Heart right ventricle (tissue), 16 donors: ENCODE measurements around the gene RHCG. TPM values are rescaled to one million over a fixed set of nuclear protein-coding genes. Genes with fewer than 3 reads are reported as not detected.

Experiments
- ATAC-seq, 8 donors: fragments of 200-7000 bp; cut with Tn5 transposase; one replicate each; pipeline ENCODE4 v1.9.1; 2020; ENCODE audit warnings: mild to moderate bottlenecking in 8 of 8, moderate library complexity in 8 of 8, moderate number of reproducible peaks in 1 of 8
- DNase-seq, 2 donors: peaks; one replicate each; pipeline ENCODE4 v3.0.0-alpha.2; 2020
- H3K27ac ChIP-seq, 10 donors: fragments of 200-600 bp; sonication (generic) in 2 of 10; one replicate each; pipeline versions ENCODE4 v1.5.0 to v1.8.0; 2020 to 2022; ENCODE audit warnings: mild to moderate bottlenecking in 3 of 10
- H3K27me3 ChIP-seq, 7 donors: fragments of 200-600 bp; one replicate each; pipeline ENCODE4 v1.8.0; 2021 to 2022; ENCODE audit warnings: mild to moderate bottlenecking in 2 of 7
- H3K36me3 ChIP-seq, 9 donors: fragments of 200-600 bp; sonication (generic) in 1 of 9; one replicate each; pipeline versions ENCODE4 v1.5.0 to v1.8.0; 2020 to 2022; ENCODE audit warnings: mild to moderate bottlenecking in 2 of 9
- H3K4me1 ChIP-seq, 9 donors: fragments of 200-600 bp; sonication (generic) in 1 of 9; one replicate each; pipeline versions ENCODE4 v1.5.0 to v1.8.0; 2020 to 2022; ENCODE audit warnings: mild to moderate bottlenecking in 4 of 9
- H3K4me3 ChIP-seq, 10 donors: fragments of 200-600 bp; sonication (generic) in 2 of 10; one replicate each; pipeline versions ENCODE4 v1.5.0 to v1.8.0; 2020 to 2022; ENCODE audit warnings: mild to moderate bottlenecking in 7 of 10, moderate library complexity in 2 of 10
- H3K9me3 ChIP-seq, 11 donors: fragments of 200-600 bp in 10 of 11; sonication (generic) in 2 of 11; one replicate each; pipeline versions ENCODE4 v1.5.0 to v1.8.0; 2013 to 2022; ENCODE audit warnings: mild to moderate bottlenecking in 2 of 11, control low read depth in 1 of 11, moderate library complexity in 1 of 11
- WGBS, 2 donors: extraction: QIAGEN DNeasy Blood & Tissue Kit; methylation state at CpG; one replicate each; pipeline ENCODE4 v1.1.7; 2013; ENCODE audit warnings: inconsistent platforms in 1 of 2; 5-methylcytosine and 5-hydroxymethylcytosine counted together
- intact Hi-C, 10 donors: fragments of 100-400 bp; cut with DNase I; formaldehyde crosslinking; loops; one replicate each; pipeline versions ENCODE4 v1.11.1 to v1.14.2; 2022
- polyA plus RNA-seq, 2 donors: library from polyadenylated mRNA; stranded (reverse); fragments of 200-250 nt; gene quantifications; one replicate each; pipeline ENCODE4 v1.2.3, GENCODE V29; 2013
- total RNA-seq, 10 donors: library from RNA; stranded (reverse); fragmentation: NEBNext Ultra II Directional in 3 of 10; extraction: Animal tissue kit (Norgen Biotek cat#: 25700) in 3 of 10; gene quantifications; one replicate each; pipeline versions ENCODE4 v1.2.1 to v1.2.4, GENCODE V29; 2021 to 2023
- TF ChIP-seq, protein P1 (sequence below), 9 donors: fragments of 200-600 bp; sonication (generic) in 2 of 9; IDR thresholded peaks; one replicate each; pipeline versions ENCODE4 v1.5.0 to v1.8.0; 2021 to 2022; ENCODE audit warnings: antibody characterized with exemption in 9 of 9, mild to moderate bottlenecking in 5 of 9, moderate library complexity in 1 of 9
- donor health status: Arrhythmogenic right ventricular cardiomyopathy.
- donor health status: ischemic (EF 13 %, LVEDD 7.1; RV severe dilation, severe dysfunction).
- donor health status: healthy with polysubstance abuse.
- donor health status: DM: no; HTN: yes; CAD: no.
- donor health status: DM: no; HTN: no; CAD: no.
- donor health status: ischemic (EF 25% LVEDD 6.9; RV normal size, moderate dysfunction).
- donor health status: ischemic (EF 25% LVEDD 5.7; RV mildly dilated, moderate dysfunction).
- donor health status: healthy.
- donor health status: DM: yes; HTN: yes; CAD: no.
- donor health status: Ischemic cardiomyopathy.
- donor health status: ischemic (EF 35%, LVEDD 5.7; RV mildly dilated, moderate dysfunction).
- donor health status: nonischemic (EF 11% LVEDD 7.7; RV severe dilation, severe dysfunction).
- donor health status: DM: yes; HTN: yes; CAD: no.
- donor health status: PGD.
- donor health status: ischemic (EF 29% LVEDD 5.4; RV normal size, mild dysfunction).
- donor health status: nonischemic (EF 23%, LVEDD 6.1; RV moderate dilation, normal function).

The RHCG gene
- total and polyA plus RNA-seq, 12 donors: 0.32 to 1.9 (median 0.83) TPM; not detected in 6

- ATAC-seq (no peak), DNase-seq (no peak)
- no peak overlapping the region for H3K27ac ChIP-seq
- H3K27me3 ChIP-seq: peaks cover 5 to 87% (median 69%) of the 10 kb centered on the region in 7 donors
- H3K4me3 ChIP-seq: no peak overlapping the region
- WGBS, 2 donors: 78 to 83% methylated on average over 9 of the region's 9 CpGs
- no peaks in the 10 kb centered on the region for H3K9me3 ChIP-seq
- intact Hi-C loops: loop anchor here in 1 of 10 donors (10.0 kb wide), 1 partner anchor 235 kb away; no protein-coding TSS in a partner anchor
- no peaks in the 10 kb centered on the region for H3K36me3 ChIP-seq
- H3K4me1 ChIP-seq: no peaks in the 10 kb centered on the region
- TF ChIP-seq, protein P1, sequence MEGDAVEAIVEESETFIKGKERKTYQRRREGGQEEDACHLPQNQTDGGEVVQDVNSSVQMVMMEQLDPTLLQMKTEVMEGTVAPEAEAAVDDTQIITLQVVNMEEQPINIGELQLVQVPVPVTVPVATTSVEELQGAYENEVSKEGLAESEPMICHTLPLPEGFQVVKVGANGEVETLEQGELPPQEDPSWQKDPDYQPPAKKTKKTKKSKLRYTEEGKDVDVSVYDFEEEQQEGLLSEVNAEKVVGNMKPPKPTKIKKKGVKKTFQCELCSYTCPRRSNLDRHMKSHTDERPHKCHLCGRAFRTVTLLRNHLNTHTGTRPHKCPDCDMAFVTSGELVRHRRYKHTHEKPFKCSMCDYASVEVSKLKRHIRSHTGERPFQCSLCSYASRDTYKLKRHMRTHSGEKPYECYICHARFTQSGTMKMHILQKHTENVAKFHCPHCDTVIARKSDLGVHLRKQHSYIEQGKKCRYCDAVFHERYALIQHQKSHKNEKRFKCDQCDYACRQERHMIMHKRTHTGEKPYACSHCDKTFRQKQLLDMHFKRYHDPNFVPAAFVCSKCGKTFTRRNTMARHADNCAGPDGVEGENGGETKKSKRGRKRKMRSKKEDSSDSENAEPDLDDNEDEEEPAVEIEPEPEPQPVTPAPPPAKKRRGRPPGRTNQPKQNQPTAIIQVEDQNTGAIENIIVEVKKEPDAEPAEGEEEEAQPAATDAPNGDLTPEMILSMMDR (IDR thresholded peaks at IDR 0.05): no peak
Measured at GRCh38 chr15:89439764-89440163, 56.6 kb downstream of the RHCG start.

DNA sequence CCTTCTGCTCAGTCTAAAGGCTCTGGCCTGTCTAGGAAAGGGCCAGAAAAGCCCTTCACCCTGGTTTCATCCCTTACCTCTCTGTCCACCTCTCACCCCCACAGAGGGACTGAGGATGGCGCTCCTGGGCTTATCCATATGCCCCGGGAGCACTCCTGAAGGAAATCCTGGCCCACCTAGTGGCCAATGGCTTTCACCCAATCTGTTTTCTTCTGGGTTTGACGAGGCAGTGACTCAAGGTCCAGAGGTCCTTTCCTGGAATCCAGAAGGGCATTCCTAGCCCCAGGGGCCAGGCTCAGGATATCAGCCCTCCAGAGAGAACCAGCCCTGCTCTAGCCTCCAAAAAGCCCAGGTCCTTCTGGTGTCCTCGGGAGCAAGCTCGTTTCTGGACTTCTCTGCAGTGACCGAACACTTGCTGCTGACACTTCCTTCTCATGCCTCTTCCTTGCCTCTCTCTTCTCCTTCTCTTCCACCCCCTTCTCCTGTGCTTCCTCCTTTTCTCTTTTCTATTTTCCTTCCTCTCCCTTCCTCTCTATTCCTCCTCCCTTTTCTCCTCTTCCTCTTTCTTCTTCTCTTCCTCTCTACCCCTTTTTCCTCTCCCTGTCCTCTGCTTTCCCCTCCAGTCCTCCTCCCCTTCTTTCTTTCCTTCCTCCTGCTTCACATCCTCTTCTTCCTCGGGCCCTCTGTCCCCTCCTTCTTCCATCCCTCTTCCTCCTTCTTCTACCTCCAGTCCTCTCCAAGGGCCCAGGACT lies 59.6 kb downstream of the RHCG start:
- Histone ChIP-seq H3K27me3 (peaks cover 5 to 64% (median 49%) of the 10 kb centered on the region in 7 donors), H3K4me3 (no peak overlapping the region), H3K27ac (no peak overlapping the region), H3K9me3 (no peaks in the 10 kb centered on the region), H3K4me1 (no peaks in the 10 kb centered on the region), H3K36me3 (no peaks in the 10 kb centered on the region)
- TF ChIP-seq, protein P1 (IDR thresholded peaks at IDR 0.05): no peak
- DNase-seq (no peak), ATAC-seq (no peak)
- intact Hi-C loops: loop anchor here in 1 of 10 donors (10.0 kb wide), 1 partner anchor 232 kb away; no protein-coding TSS in a partner anchor
- WGBS, 2 donors: 43 to 45% methylated on average over 7 of the region's 7 CpGs

DNA sequence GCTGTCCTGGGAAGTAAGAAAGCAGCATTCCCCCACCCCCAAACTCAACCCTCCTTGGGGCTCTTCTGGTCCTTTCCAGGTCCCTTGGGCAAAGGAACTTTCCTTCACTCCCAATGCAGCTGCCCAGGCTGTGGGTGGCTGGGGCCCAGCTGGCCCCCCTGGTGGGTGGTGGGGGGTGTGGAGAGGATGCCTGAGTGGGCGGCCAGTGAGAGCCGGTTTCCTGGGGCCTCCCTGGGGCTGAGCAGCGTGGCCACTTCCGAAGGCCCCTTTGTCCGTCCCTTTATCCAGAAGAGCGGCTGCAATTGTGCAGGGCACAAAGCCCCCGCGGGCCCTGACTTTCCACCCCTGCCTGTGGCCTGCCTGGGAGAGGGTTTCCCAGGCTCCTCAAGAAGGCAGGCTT lies 61.0 kb downstream of the RHCG start:
- no peaks in the 10 kb centered on the region for H3K9me3 ChIP-seq
- WGBS, 2 donors: 71 to 75% methylated on average over 8 of the region's 8 CpGs
- H3K36me3 ChIP-seq: no peaks in the 10 kb centered on the region
- no peak for ATAC-seq
- H3K4me3 ChIP-seq: no peak overlapping the region
- peaks cover 5 to 53% (median 51%) of the 10 kb centered on the region in 7 donors for H3K27me3 ChIP-seq
- peaks cover 0 to 9% (median 2%) of the 10 kb centered on the region in 9 donors for H3K4me1 ChIP-seq
- no peak for DNase-seq
- intact Hi-C loops: loop anchor here in 1 of 10 donors (10.0 kb wide), 1 partner anchor 231 kb away; no protein-coding TSS in a partner anchor
- TF ChIP-seq, protein P1 (IDR thresholded peaks at IDR 0.05): no peak
- no peak overlapping the region for H3K27ac ChIP-seq

- 53 to 56% methylated on average over 2 of the region's 2 CpGs for WGBS, 2 donors
- ATAC-seq (no peak), DNase-seq (no peak)
- intact Hi-C loops: loop anchor here in 3 of 10 donors (5.0 to 10.0 kb wide), 2 partner anchors 226 to 229 kb away; no protein-coding TSS in a partner anchor
- TF ChIP-seq, protein P1 (IDR thresholded peaks at IDR 0.05): no peak
- Histone ChIP-seq H3K4me3 (no peak overlapping the region), H3K9me3 (no peaks in the 10 kb centered on the region), H3K27me3 (peaks cover 5 to 60% (median 36%) of the 10 kb centered on the region in 7 donors), H3K36me3 (no peaks in the 10 kb centered on the region), H3K4me1 (peaks cover 0 to 16% (median 7%) of the 10 kb centered on the region in 9 donors), H3K27ac (no peak overlapping the region)
Measured at GRCh38 chr15:89433686-89434085, 62.7 kb downstream of the RHCG start.
